Measurements from ENCODE around the gene PSME4. TPM values are rescaled to one million over a fixed set of nuclear protein-coding genes. Genes with fewer than 3 reads are reported as not detected.
"Not testable (repeated sequence)": the region's sequence is repeated elsewhere in the genome, so short reads cannot be mapped to it uniquely, and the experiment has no call there.

The PSME4 gene
- total RNA-seq, 2 donors from 2014 or later, result 44.3 to 61.4 TPM

DNA sequence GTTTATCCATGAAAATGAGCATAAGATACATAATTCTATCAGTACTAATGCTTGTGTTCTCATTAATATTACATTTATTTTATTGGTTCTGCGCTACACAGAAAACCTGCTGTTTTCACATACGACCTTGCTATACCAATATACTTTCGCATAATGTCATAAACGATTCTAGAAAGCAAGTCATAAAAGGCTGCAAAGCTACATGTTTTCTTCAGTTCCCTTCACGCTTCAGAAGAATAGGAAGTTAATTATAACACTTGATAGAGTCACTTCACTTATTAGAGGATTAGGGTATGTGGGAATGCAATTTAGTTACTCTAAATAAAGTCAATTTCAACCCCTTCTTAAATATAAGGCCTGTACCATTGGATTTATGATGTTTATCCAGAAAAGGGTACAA lies 29.0 kb downstream of the PSME4 start:
- TF ChIP-seq, protein P1, sequence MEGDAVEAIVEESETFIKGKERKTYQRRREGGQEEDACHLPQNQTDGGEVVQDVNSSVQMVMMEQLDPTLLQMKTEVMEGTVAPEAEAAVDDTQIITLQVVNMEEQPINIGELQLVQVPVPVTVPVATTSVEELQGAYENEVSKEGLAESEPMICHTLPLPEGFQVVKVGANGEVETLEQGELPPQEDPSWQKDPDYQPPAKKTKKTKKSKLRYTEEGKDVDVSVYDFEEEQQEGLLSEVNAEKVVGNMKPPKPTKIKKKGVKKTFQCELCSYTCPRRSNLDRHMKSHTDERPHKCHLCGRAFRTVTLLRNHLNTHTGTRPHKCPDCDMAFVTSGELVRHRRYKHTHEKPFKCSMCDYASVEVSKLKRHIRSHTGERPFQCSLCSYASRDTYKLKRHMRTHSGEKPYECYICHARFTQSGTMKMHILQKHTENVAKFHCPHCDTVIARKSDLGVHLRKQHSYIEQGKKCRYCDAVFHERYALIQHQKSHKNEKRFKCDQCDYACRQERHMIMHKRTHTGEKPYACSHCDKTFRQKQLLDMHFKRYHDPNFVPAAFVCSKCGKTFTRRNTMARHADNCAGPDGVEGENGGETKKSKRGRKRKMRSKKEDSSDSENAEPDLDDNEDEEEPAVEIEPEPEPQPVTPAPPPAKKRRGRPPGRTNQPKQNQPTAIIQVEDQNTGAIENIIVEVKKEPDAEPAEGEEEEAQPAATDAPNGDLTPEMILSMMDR (IDR thresholded peaks at IDR 0.05), result no peak
- Histone ChIP-seq H3K9me3 (no peaks in the 10 kb centered on the region), H3K4me1 (peaks cover 0 to 11% of the 10 kb centered on the region in 2 donors), H3K36me3 (peaks cover 36% of the 10 kb centered on the region), H3K4me3 (no peak overlapping the region), H3K27ac (no peak overlapping the region), H3K27me3 (no peaks in the 10 kb centered on the region)
- DNase-seq (ENCODE audit: low spot score), result no peak

GRCh38 chr2:53939656-53940055 lies 31.1 kb downstream of the PSME4 start:
- no peak overlapping the region for H3K27ac ChIP-seq
- DNase-seq (ENCODE audit: low spot score), result no peak
- H3K4me3 ChIP-seq, result no peak overlapping the region
- H3K9me3 ChIP-seq, result no peaks in the 10 kb centered on the region
- H3K36me3 ChIP-seq, result peaks cover 45% of the 10 kb centered on the region
- TF ChIP-seq, protein P1 (IDR thresholded peaks at IDR 0.05), result no peak
- H3K27me3 ChIP-seq, result no peaks in the 10 kb centered on the region
- no peaks in the 10 kb centered on the region for H3K4me1 ChIP-seq

DNA sequence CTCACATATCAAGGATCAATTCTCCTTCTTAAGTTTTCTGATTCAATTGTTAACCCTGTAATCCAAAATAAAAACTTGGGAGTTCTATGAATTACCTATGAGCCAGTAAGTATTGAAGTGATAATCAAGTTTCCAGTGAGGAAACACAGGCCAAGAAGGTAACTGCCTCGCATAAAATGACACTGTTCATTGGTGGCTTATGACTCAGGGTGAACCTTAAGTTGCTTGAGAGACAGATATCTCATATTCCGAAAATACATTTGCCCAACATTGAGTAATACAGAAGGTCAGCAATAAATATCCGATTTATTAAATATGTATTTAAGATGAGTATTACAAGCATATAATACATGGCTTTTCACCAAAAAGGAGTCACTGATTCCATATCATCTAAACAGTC lies 31.9 kb downstream of the PSME4 start:
- H3K4me3 ChIP-seq, result no peak overlapping the region
- no peak overlapping the region for H3K27ac ChIP-seq
- DNase-seq (ENCODE audit: low spot score), result no peak
- no peaks in the 10 kb centered on the region for H3K4me1 ChIP-seq
- no peaks in the 10 kb centered on the region for H3K9me3 ChIP-seq
- H3K27me3 ChIP-seq, result no peaks in the 10 kb centered on the region
- TF ChIP-seq, protein P1 (IDR thresholded peaks at IDR 0.05), result no peak
- peaks cover 48% of the 10 kb centered on the region for H3K36me3 ChIP-seq

DNA sequence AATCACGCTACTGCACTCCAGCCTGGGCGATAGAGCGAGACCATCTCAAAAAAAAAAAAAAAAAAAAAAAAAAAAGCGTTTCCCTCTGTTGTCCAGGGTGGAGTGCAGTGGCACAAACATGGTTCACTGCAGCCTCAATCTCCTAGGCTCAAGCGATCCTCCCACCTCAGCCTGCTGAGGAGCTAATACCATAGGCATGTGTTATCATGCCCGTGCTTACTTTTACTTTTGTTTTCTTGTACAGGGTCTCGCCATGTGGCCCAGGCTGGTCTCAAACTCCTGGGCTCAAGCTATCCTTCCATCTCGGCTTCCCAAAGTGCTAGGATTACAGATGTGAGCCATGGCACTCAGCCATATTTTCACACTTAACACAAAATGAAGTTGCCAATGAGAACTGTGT lies 37.5 kb downstream of the PSME4 start:
- Histone ChIP-seq H3K36me3 (peaks cover 93% of the 10 kb centered on the region), H3K27ac (no peak overlapping the region), H3K4me1 (no peaks in the 10 kb centered on the region), H3K27me3 (no peaks in the 10 kb centered on the region), H3K9me3 (no peaks in the 10 kb centered on the region), H3K4me3 (no peak overlapping the region)
- TF ChIP-seq, protein P1 (IDR thresholded peaks at IDR 0.05), result no peak
- DNase-seq (ENCODE audit: low spot score), result no peak

DNA sequence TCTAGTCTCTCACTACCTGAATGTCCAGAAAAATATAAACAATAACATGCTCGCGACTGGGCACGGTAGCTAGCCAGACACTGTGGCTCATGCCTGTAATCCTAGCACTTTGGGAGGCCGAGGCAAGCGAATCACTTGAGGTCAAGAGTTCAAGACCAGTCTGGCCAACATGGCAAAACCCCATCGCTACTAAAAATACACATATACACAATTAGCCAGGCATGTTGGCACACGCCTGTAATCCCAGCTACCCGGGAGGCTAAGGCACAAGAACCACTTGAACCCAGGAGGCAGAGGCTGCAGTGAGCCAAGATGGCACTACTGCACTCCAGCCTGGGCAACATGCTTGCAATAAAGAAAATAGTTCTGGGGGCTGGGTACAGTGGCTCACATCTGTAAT lies 44.5 kb downstream of the PSME4 start:
- peaks cover 84% of the 10 kb centered on the region for H3K36me3 ChIP-seq
- H3K27ac ChIP-seq; H3K4me1 ChIP-seq; H3K4me3 ChIP-seq; H3K9me3 ChIP-seq; DNase-seq (ENCODE audit: low spot score); H3K27me3 ChIP-seq: not testable (repeated sequence)

- Histone ChIP-seq H3K4me3 (no peak overlapping the region), H3K9me3 (no peaks in the 10 kb centered on the region), H3K4me1 (no peaks in the 10 kb centered on the region), H3K36me3 (peaks cover 30% of the 10 kb centered on the region), H3K27me3 (no peaks in the 10 kb centered on the region), H3K27ac (no peak overlapping the region)
- TF ChIP-seq, protein P1 (IDR thresholded peaks at IDR 0.05), result no peak
- DNase-seq (ENCODE audit: low spot score), result no peak
Measured at GRCh38 chr2:53913721-53914120, 57.1 kb downstream of the PSME4 start.

Measured in right atrium auricular region (tissue), 2 donors.